Smooth muscle cell (in vitro differentiated cells): ENCODE measurements around the gene STARD3NL. TPM values are rescaled to one million over a fixed set of nuclear protein-coding genes. Genes with fewer than 3 reads are reported as not detected.

ENCODE experiments used
- DNase-seq: peaks from one replicate; lab custom pipeline; 2025; ENCODE audit not compliant: unreplicated experiment; lab: John Stamatoyannopoulos, UW
- H2AFZ ChIP-seq: fragments of 200-600 bp; sonication (generic); 2 replicates; pipeline ENCODE4 v1.6.0; 2016; ENCODE audit warnings: antibody characterized with exemption, low read depth, mild to moderate bottlenecking
- H3F3A ChIP-seq: fragments of 200-600 bp; sonication (generic); 2 replicates; pipeline ENCODE4 v1.6.0; 2017; ENCODE audit warnings: antibody characterized with exemption, low read depth
- H3K27ac ChIP-seq: fragments of 200-600 bp; sonication (generic); 2 replicates; pipeline ENCODE4 v1.5.1; 2016; ENCODE audit warnings: low read depth, mild to moderate bottlenecking
- H3K27me3 ChIP-seq: fragments of 200-600 bp; sonication (generic); 2 replicates; pipeline ENCODE4 v1.6.1; 2016; ENCODE audit warnings: low read depth, mild to moderate bottlenecking
- H3K36me3 ChIP-seq: fragments of 200-600 bp; sonication (generic); 2 replicates; pipeline ENCODE4 v1.5.1; 2016; ENCODE audit warnings: low read depth
- H3K4me1 ChIP-seq: fragments of 200-600 bp; sonication (generic); 2 replicates; pipeline ENCODE4 v1.5.1; 2016; ENCODE audit warnings: low read depth
- H3K4me2 ChIP-seq: fragments of 200-600 bp; sonication (generic); 2 replicates; pipeline ENCODE4 v1.6.0; 2016; ENCODE audit warnings: mild to moderate bottlenecking
- H3K4me3 ChIP-seq: fragments of 200-600 bp; sonication (generic); 2 replicates; pipeline ENCODE4 v1.5.1; 2016; ENCODE audit warnings: mild to moderate bottlenecking
- H3K79me2 ChIP-seq: fragments of 200-600 bp; sonication (generic); 2 replicates; pipeline ENCODE4 v1.6.0; 2016; ENCODE audit warnings: low read depth, mild to moderate bottlenecking
- H3K9ac ChIP-seq: fragments of 200-600 bp; sonication (generic); 2 replicates; pipeline ENCODE4 v1.6.0; 2016; ENCODE audit warnings: low read depth
- H3K9me3 ChIP-seq: fragments of 200-600 bp; sonication (generic); replicated peaks from 2 replicates; pipeline ENCODE4 v1.5.1; 2016; ENCODE audit warnings: low read depth
- H4K20me1 ChIP-seq: fragments of 200-600 bp; sonication (generic); 2 replicates; pipeline ENCODE4 v1.6.0; 2016; ENCODE audit warnings: low read depth
- CTCF ChIP-seq: fragments of 200-600 bp; sonication (generic); IDR thresholded peaks from 2 replicates; pipeline ENCODE4 v1.5.1; 2017; ENCODE audit warnings: borderline replicate concordance, mild to moderate bottlenecking, antibody characterized with exemption; ENCODE audit not compliant: insufficient read depth, poor library complexity, severe bottlenecking
- WGBS: methylation state at CpG from one replicate; pipeline ENCODE4 v1.1.7; 2016; ENCODE audit warnings: low lambda C conversion rate; 5-methylcytosine and 5-hydroxymethylcytosine counted together
- polyA plus RNA-seq: library from polyadenylated mRNA; unstranded; fragments of >200 nt; fragmentation: Nextera tagmentation; extraction: Ambion mirVana; gene quantifications from 2 replicates; pipeline ENCODE4 v1.2.1, GENCODE V29; 2016
- total RNA-seq: library from RNA; depleted of rRNA; stranded (reverse); fragments of >200 nt; gene quantifications from 2 replicates; pipeline ENCODE4 v1.2.3, GENCODE V29; 2014

The STARD3NL gene
- total and polyA plus RNA-seq, 2 experiments from 2014 or later, result 62.5 to 81.6 TPM

GRCh38 chr7:38273286-38273995 is 95.4 kb downstream of the STARD3NL start, which contains the start of gene TARP:
TSS of gene TARP (minus strand) at chr7:38273636.
- H3K79me2 ChIP-seq, result no peaks in the 10 kb centered on the region
- no peaks in the 10 kb centered on the region for H3K36me3 ChIP-seq
- H3K4me2 ChIP-seq, result no peak within 1 kb of the TSS
- no peak within 1 kb of the TSS for H2AFZ ChIP-seq
- no peaks in the 10 kb centered on the region for H3F3A ChIP-seq
- no peaks in the 10 kb centered on the region for H3K4me1 ChIP-seq
- TF ChIP-seq CTCF, result no peak
- H4K20me1 ChIP-seq, result no peaks in the 10 kb centered on the region
- no peak for DNase-seq
- 88% methylated on average over 2 of the region's 2 CpGs for WGBS
- no peaks in the 10 kb centered on the region for H3K27me3 ChIP-seq
- no peaks in the 10 kb centered on the region for H3K9me3 ChIP-seq
- H3K4me3 ChIP-seq, result no peak within 1 kb of the TSS
- no peak within 1 kb of the TSS for H3K27ac ChIP-seq
- no peak within 1 kb of the TSS for H3K9ac ChIP-seq

- Histone ChIP-seq H3K9ac (no peak overlapping the region), H3K9me3 (no peaks in the 10 kb centered on the region), H3K36me3 (no peaks in the 10 kb centered on the region), H3F3A (no peaks in the 10 kb centered on the region), H3K79me2 (no peaks in the 10 kb centered on the region), H4K20me1 (no peaks in the 10 kb centered on the region), H3K4me1 (no peaks in the 10 kb centered on the region), H2AFZ (no peak overlapping the region), H3K4me3 (no peak overlapping the region), H3K4me2 (no peak overlapping the region), H3K27me3 (no peaks in the 10 kb centered on the region), H3K27ac (no peak overlapping the region)
- WGBS, result 97% methylated on average over 4 of the region's 4 CpGs
- TF ChIP-seq CTCF, result no peak
- DNase-seq, result no peak
Observed at GRCh38 chr7:38274486-38274885, 96.4 kb downstream of the STARD3NL start.

- Histone ChIP-seq H3K4me1 (no peaks in the 10 kb centered on the region), H4K20me1 (no peaks in the 10 kb centered on the region), H3K4me3 (no peak overlapping the region), H3K27me3 (no peaks in the 10 kb centered on the region), H3K4me2 (no peak overlapping the region), H3K79me2 (no peaks in the 10 kb centered on the region), H2AFZ (no peak overlapping the region), H3K27ac (no peak overlapping the region), H3K36me3 (no peaks in the 10 kb centered on the region), H3K9me3 (no peaks in the 10 kb centered on the region), H3F3A (no peaks in the 10 kb centered on the region), H3K9ac (no peak overlapping the region)
- DNase-seq, result no peak
- 92% methylated on average over 3 of the region's 3 CpGs for WGBS
- no peak for TF ChIP-seq CTCF
Observed at GRCh38 chr7:38274927-38275620, 97.0 kb downstream of the STARD3NL start.
